HCT116 (cell line): ENCODE results near the gene MGA. TPM values are rescaled to one million over a fixed set of nuclear protein-coding genes. Genes with fewer than 3 reads are reported as not detected.

ENCODE experiments used
- ATAC-seq: fragments of 200-7000 bp; cut with Tn5 transposase; 2 replicates; pipeline ENCODE4 v1.9.1; 2020; ENCODE audit warnings: mild to moderate bottlenecking, moderate library complexity
- BruUV-seq: library from RNA; stranded (reverse); fragments of 400-500 nt; replicated peaks from 2 replicates; lab custom pipeline; 2021; lab: Mats Ljungman, UMichigan
- CTCF ChIA-PET: fragments of 300-600 bp; sonication (Branson Sonifier 250); formaldehyde crosslinking; loops from one replicate; lab custom pipeline; 2021; ENCODE audit warnings: antibody characterized with exemption; lab: Charles Lee
- POLR2A ChIA-PET: fragments of 300-600, 350-600 bp; sonication (Branson Sonifier 250); formaldehyde crosslinking; loops from one replicate; lab custom pipeline; 2021; ENCODE audit warnings: antibody characterized with exemption; lab: Charles Lee
- RAD21 ChIA-PET, 2 experiments: fragments of 300-600 bp; sonication (Branson Sonifier 250); formaldehyde crosslinking; loops; one replicate each; lab custom pipeline; 2023; ENCODE audit warnings: low total read pairs in 2 of 2; ENCODE audit not compliant: uncharacterized antibody in 2 of 2, unreplicated experiment in 2 of 2, low non-redundant PET in 1 of 2; lab: Charles Lee
- DNase-seq: peaks from one replicate; pipeline ENCODE4 v3.0.0-alpha.2; 2010; ENCODE audit warnings: low read depth, low spot score
- H2AFZ ChIP-seq: fragments of 200-600 bp; shearing (Covaris generic), sonication (generic); 2 replicates; pipeline ENCODE4 v1.6.1; 2017; ENCODE audit warnings: low read depth, mixed run types, mixed read lengths, antibody characterized with exemption, low read length; ENCODE audit not compliant: poor library complexity, severe bottlenecking
- H3K27ac ChIP-seq: 2 replicates; pipeline ENCODE4 v1.5.1; 2012; ENCODE audit warnings: low read depth, low read length
- H3K27me3 ChIP-seq: fragments of 200-600 bp; sonication (generic); 2 replicates; pipeline ENCODE4 v1.6.1; 2016; ENCODE audit warnings: mixed run types, low read length, mixed read lengths; ENCODE audit not compliant: insufficient read depth
- H3K36me3 ChIP-seq, 2 experiments: fragments of 200-500 bp in 1 of 2; fragments of 200-600 bp in 1 of 2; sonication (Bioruptor generic) in 1 of 2; sonication (generic) in 1 of 2; 2 replicates each; pipeline versions ENCODE4 v1.5.1 to v1.6.1; 2014 to 2016; ENCODE audit warnings: low read length in 2 of 2, inconsistent platforms in 1 of 2, mixed read lengths in 1 of 2, mixed run types in 1 of 2; ENCODE audit not compliant: insufficient read depth in 2 of 2, control insufficient read depth in 1 of 2
- H3K4me1 ChIP-seq, 2 experiments: fragments of 200-600 bp in 1 of 2; sonication (generic) in 1 of 2; 2 replicates each; pipeline versions ENCODE4 v1.5.1 to v1.6.1; 2012 to 2017; ENCODE audit warnings: low read length in 2 of 2, inconsistent platforms in 1 of 2, mild to moderate bottlenecking in 1 of 2, mixed read lengths in 1 of 2, mixed run types in 1 of 2, moderate library complexity in 1 of 2; ENCODE audit not compliant: insufficient read depth in 2 of 2, control insufficient read depth in 1 of 2
- H3K4me2 ChIP-seq: fragments of 200-600 bp; sonication (generic); 2 replicates; pipeline ENCODE4 v1.6.1; 2017; ENCODE audit warnings: mixed run types, low read length, mixed read lengths
- H3K4me3 ChIP-seq, 2 experiments: fragments of 200-600 bp in 1 of 2; sonication (generic) in 1 of 2; replicated peaks in 1 of 2; 2 replicates each; pipeline ENCODE4 v1.5.1; 2011 to 2016; ENCODE audit warnings: low read length in 2 of 2, control low read depth in 1 of 2, low read depth in 1 of 2, mild to moderate bottlenecking in 1 of 2, mixed read lengths in 1 of 2, mixed run types in 1 of 2
- H3K79me2 ChIP-seq: fragments of 200-600 bp; sonication (generic); 2 replicates; pipeline ENCODE4 v1.6.1; 2017; ENCODE audit warnings: mild to moderate bottlenecking, mixed run types, low read length, moderate library complexity, mixed read lengths; ENCODE audit not compliant: insufficient read depth
- H3K9ac ChIP-seq: fragments of 200-600 bp; sonication (generic); 2 replicates; pipeline ENCODE4 v1.6.1; 2016; ENCODE audit warnings: low read length, mixed read lengths
- H3K9me2 ChIP-seq: fragments of 200-600 bp; sonication (generic), shearing (Covaris generic); 2 replicates; pipeline ENCODE4 v1.6.1; 2017; ENCODE audit warnings: mixed run types, mild to moderate bottlenecking, moderate library complexity; ENCODE audit not compliant: insufficient read depth
- H3K9me3 ChIP-seq, 2 experiments: fragments of 200-500 bp in 1 of 2; fragments of 200-600 bp in 1 of 2; sonication (Bioruptor generic) in 1 of 2; sonication (generic) in 1 of 2; 2 replicates each; pipeline ENCODE4 v1.6.1; 2014 to 2017; ENCODE audit warnings: low read length in 2 of 2, mixed read lengths in 2 of 2, inconsistent platforms in 1 of 2, low read depth in 1 of 2, mild to moderate bottlenecking in 1 of 2, mixed run types in 1 of 2, moderate library complexity in 1 of 2; ENCODE audit not compliant: control insufficient read depth in 1 of 2, insufficient read depth in 1 of 2
- H4K20me1 ChIP-seq: fragments of 200-600 bp; sonication (generic), shearing (Covaris generic); 2 replicates; pipeline ENCODE4 v1.6.1; 2017; ENCODE audit warnings: mixed run types, mild to moderate bottlenecking, moderate library complexity; ENCODE audit not compliant: insufficient read depth
- CBX3 ChIP-seq: IDR thresholded peaks from 2 replicates; pipeline ENCODE4 v1.6.1; 2012; ENCODE audit warnings: low read depth
- EGR1 ChIP-seq: IDR thresholded peaks from 2 replicates; pipeline ENCODE4 v1.6.1; 2012; ENCODE audit warnings: low read depth
- EZH2 ChIP-seq: fragments of 200-600 bp; sonication (generic); IDR thresholded peaks from 2 replicates; pipeline ENCODE4 v1.6.1; 2017; ENCODE audit warnings: antibody characterized with exemption, mixed run types
- EZH2phosphoT487 ChIP-seq: fragments of 200-600 bp; IDR thresholded peaks from 2 replicates; pipeline ENCODE4 v1.6.1; 2018; ENCODE audit warnings: antibody characterized with exemption, borderline replicate concordance
- FOSL1 ChIP-seq: IDR thresholded peaks from 2 replicates; pipeline ENCODE4 v1.6.1; 2012; ENCODE audit warnings: low read depth
- POLR2A ChIP-seq: IDR thresholded peaks from 2 replicates; pipeline ENCODE4 v1.7.0; 2011; ENCODE audit warnings: borderline replicate concordance; ENCODE audit not compliant: insufficient read depth, insufficient read length; ENCODE audit errors: extremely low read depth
- POLR2AphosphoS5 ChIP-seq: IDR thresholded peaks from 2 replicates; pipeline ENCODE4 v1.6.1; 2011; ENCODE audit warnings: mild to moderate bottlenecking, low read depth, low read length, moderate library complexity
- RAD21 ChIP-seq: IDR thresholded peaks from 2 replicates; pipeline ENCODE4 v1.6.1; 2012; ENCODE audit warnings: low read depth, mild to moderate bottlenecking
- REST ChIP-seq: IDR thresholded peaks from 2 replicates; pipeline ENCODE4 v1.6.1; 2012; ENCODE audit warnings: low read depth
- SIN3A ChIP-seq: IDR thresholded peaks from 2 replicates; pipeline ENCODE4 v1.6.1; 2012; ENCODE audit warnings: low read depth
- SP1 ChIP-seq: IDR thresholded peaks from 2 replicates; pipeline ENCODE4 v1.6.1; 2012; ENCODE audit warnings: low read depth
- TCF7L2 ChIP-seq: IDR thresholded peaks from 2 replicates; pipeline ENCODE4 v1.7.0; 2011; ENCODE audit warnings: borderline replicate concordance, inconsistent platforms; ENCODE audit not compliant: insufficient read depth, insufficient read length; ENCODE audit errors: extremely low read depth
- ZFX ChIP-seq: fragments of 450-650 bp; IDR thresholded peaks from 2 replicates; pipeline ENCODE4 v1.6.1; 2017
- intact Hi-C: fragments of 100-400 bp; cut with micrococcal nuclease; formaldehyde crosslinking; loops from 2 replicates; pipeline ENCODE4 v1.10.0; 2022
- total RNA-seq: library from RNA; stranded (reverse); gene quantifications from one replicate; pipeline ENCODE4 v1.2.1, GENCODE V29; 2021; ENCODE audit not compliant: unreplicated experiment

The MGA gene
- total RNA-seq, 1 experiment from 2014 or later = 28.9 TPM

- ChIA-PET CTCF (no interaction called here), RAD21 (no interaction called here), POLR2A (no interaction called here)
- Histone ChIP-seq H3K9me2 (no peaks in the 10 kb centered on the region), H3K36me3 (0 out of 4 replicates have a peak, but pooled peaks cover 0 to 8% of the 10 kb centered on the region in 2 experiments), H3K27me3 (no peaks in the 10 kb centered on the region), H3K4me2 (peak overlapping the region; percentile 57), H3K4me3 (no peak overlapping the region; a peak in 1 of 4 replicates), H3K79me2 (no peaks in the 10 kb centered on the region), H3K4me1 (peaks cover 5 to 30% of the 10 kb centered on the region in 2 experiments; a peak in 3 of 4 replicates), H2AFZ (no peak overlapping the region), H4K20me1 (no peaks in the 10 kb centered on the region), H3K9me3 (no peaks in the 10 kb centered on the region), H3K27ac (no peak overlapping the region), H3K9ac (no peak overlapping the region)
- TF ChIP-seq EGR1 (no peak), EZH2phosphoT487 (no peak), CBX3 (no peak), REST (no peak), ZFX (no peak), SIN3A (no peak), TCF7L2 (no peak), FOSL1 (no peak), EZH2 (no peak), POLR2A (no peak), POLR2AphosphoS5 (no peak), SP1 (no peak), RAD21 (no peak)
- intact Hi-C loops = no loop called here
- peak; percentile 60 for ATAC-seq
- DNase-seq = no peak
- no TSS peak for BruUV-seq
These were observed 138.6 kb downstream of the MGA start for GRCh38 chr15:41798607-41799487.
